Endodermal cell (in vitro differentiated cells): Measurements from ENCODE around the gene AARSD1. TPM values are rescaled to one million over a fixed set of nuclear protein-coding genes. Genes with fewer than 3 reads are reported as not detected.
"Not testable (repeated sequence)": the region's sequence is repeated elsewhere in the genome, so short reads cannot be mapped to it uniquely, and the experiment has no call there.

ENCODE experiments used
- DNase-seq: peaks from one replicate; pipeline ENCODE4 v3.0.0-alpha.2; 2017
- H3K27ac ChIP-seq: 2 replicates; pipeline ENCODE4 v1.5.1; 2013; ENCODE audit warnings: mild to moderate bottlenecking, low read depth, low read length, moderate library complexity
- H3K27me3 ChIP-seq: 2 replicates; pipeline ENCODE4 v1.6.1; 2013; ENCODE audit warnings: mild to moderate bottlenecking, low read length, moderate library complexity; ENCODE audit not compliant: insufficient read depth, control insufficient read depth, poor library complexity, severe bottlenecking
- H3K36me3 ChIP-seq: 2 replicates; pipeline ENCODE4 v1.7.0; 2013; ENCODE audit warnings: mild to moderate bottlenecking, low read length, moderate library complexity; ENCODE audit not compliant: control insufficient read depth, insufficient read depth
- H3K4me1 ChIP-seq: one replicate; pipeline ENCODE4 v1.7.0; 2013; ENCODE audit warnings: low read length; ENCODE audit not compliant: control insufficient read depth, insufficient read depth
- H3K4me3 ChIP-seq: 2 replicates; pipeline ENCODE4 v1.5.1; 2013; ENCODE audit warnings: mild to moderate bottlenecking, low read length, moderate library complexity
- H3K9ac ChIP-seq: 2 replicates; pipeline ENCODE4 v1.6.1; 2013; ENCODE audit warnings: mild to moderate bottlenecking, low read length, moderate library complexity; ENCODE audit not compliant: poor library complexity, severe bottlenecking; ENCODE audit errors: extremely low read depth
- H3K9me3 ChIP-seq: 2 replicates; pipeline ENCODE4 v1.6.1; 2013; ENCODE audit warnings: mild to moderate bottlenecking, low read length, moderate library complexity; ENCODE audit not compliant: control insufficient read depth
- H3K27ac Mint-ChIP-seq: 2 replicates; pipeline ENCODE4 v1.8.0; 2020; ENCODE audit warnings: mixed read lengths
- H3K27me3 Mint-ChIP-seq: 2 replicates; pipeline ENCODE4 v1.8.0; 2021; ENCODE audit warnings: mild to moderate bottlenecking, mixed read lengths; ENCODE audit not compliant: insufficient read depth
- H3K36me3 Mint-ChIP-seq: 2 replicates; pipeline ENCODE4 v1.8.0; 2020; ENCODE audit warnings: low read depth, mixed read lengths
- H3K4me1 Mint-ChIP-seq: 2 replicates; pipeline ENCODE4 v1.8.0; 2020; ENCODE audit warnings: mixed read lengths
- H3K4me3 Mint-ChIP-seq: 2 replicates; pipeline ENCODE4 v1.8.0; 2020; ENCODE audit warnings: mild to moderate bottlenecking, moderate library complexity, mixed read lengths
- H3K9me3 Mint-ChIP-seq: 2 replicates; pipeline ENCODE4 v1.8.0; 2020; ENCODE audit warnings: mild to moderate bottlenecking, mixed read lengths
- CTCF ChIP-seq: fragments of 200-600 bp; sonication (generic); conservative IDR thresholded peaks from 2 replicates; pipeline ENCODE4 v1.5.0; 2021; ENCODE audit warnings: antibody characterized with exemption, mild to moderate bottlenecking
- WGBS, 2 experiments: methylation state at CpG; one replicate each; pipeline versions ENCODE4 v1.1.5 to v1.1.7; 2013; ENCODE audit warnings: missing lambda C conversion rate in 2 of 2, mixed read lengths in 1 of 2; ENCODE audit not compliant: insufficient coverage in 1 of 2, insufficient read length in 1 of 2; 5-methylcytosine and 5-hydroxymethylcytosine counted together
- total RNA-seq, 2 donors: library from RNA; stranded (reverse); fragmentation: NEBNext Ultra II Directional in 1 of 2; extraction: Animal tissue kit (Norgen Biotek cat#: 25700) in 1 of 2; gene quantifications; 2 replicates in 1 of 2; 3 replicates in 1 of 2; pipeline ENCODE4 v1.2.1, GENCODE V29; 2021

AARSD1 gene
- total RNA-seq, 2 donors from 2014 or later, result 48.7 to 50.9 TPM

GRCh38 chr17:42979511-42980273 lies 15.4 kb upstream of the AARSD1 start, which contains the start of gene PTGES3L:
TSS of gene PTGES3L (minus strand) at chr17:42980080. CDS start at chr17:42980053, 27 bp downstream.
- Histone ChIP-seq H3K4me3 (peak within 1 kb of the TSS; percentile 86), H3K27ac (peak within 1 kb of the TSS; percentile 66), H3K4me1 (peaks cover 5% of the 10 kb centered on the region), H3K9ac (peak within 1 kb of the TSS; percentile 84), H3K9me3 (no peaks in the 10 kb centered on the region), H3K27me3 (no peaks in the 10 kb centered on the region), H3K36me3 (peaks cover 7% of the 10 kb centered on the region)
- Mint-ChIP-seq H3K27me3 (no peaks in the 10 kb centered on the region), H3K4me1 (peaks cover 20% of the 10 kb centered on the region), H3K9me3 (no peaks in the 10 kb centered on the region), H3K36me3 (peaks cover 15% of the 10 kb centered on the region), H3K27ac (peak within 1 kb of the TSS; percentile 98), H3K4me3 (peak within 1 kb of the TSS; percentile 96)
- WGBS, 2 experiments, result 34 to 41% methylated on average over 18 to 20 of the region's 21 CpGs
- TF ChIP-seq CTCF, result no peak
- peak; percentile 91 for DNase-seq

- H3K9me3 Mint-ChIP-seq, H3K27ac ChIP-seq, H3K4me3 ChIP-seq, H3K9me3 ChIP-seq, H3K27me3 ChIP-seq, H3K27ac Mint-ChIP-seq, H3K27me3 Mint-ChIP-seq, H3K9ac ChIP-seq, DNase-seq, H3K36me3 ChIP-seq, H3K4me3 Mint-ChIP-seq, H3K4me1 Mint-ChIP-seq, H3K4me1 ChIP-seq: not testable (repeated sequence)
- WGBS, 2 experiments, result 91 to 92% methylated on average over 14 to 16 of the region's 16 CpGs
- peaks cover 11% of the 10 kb centered on the region for H3K36me3 Mint-ChIP-seq
These were observed 11.4 kb upstream of the AARSD1 start for GRCh38 chr17:42975701-42976100.

- Mint-ChIP-seq H3K27ac (no peak overlapping the region), H3K9me3 (peaks cover 6% of the 10 kb centered on the region), H3K4me1 (peaks cover 9% of the 10 kb centered on the region), H3K27me3 (no peaks in the 10 kb centered on the region), H3K36me3 (peaks cover 12% of the 10 kb centered on the region), H3K4me3 (no peak overlapping the region)
- no peak overlapping the region for H3K27ac ChIP-seq
- TF ChIP-seq CTCF, result no peak
- H3K4me1 ChIP-seq, result peaks cover 5% of the 10 kb centered on the region
- no peaks in the 10 kb centered on the region for H3K9me3 ChIP-seq
- H3K4me3 ChIP-seq, result no peak overlapping the region
- 95 to 100% methylated on average over 1 to 2 of the region's 2 CpGs for WGBS, 2 experiments
- H3K36me3 ChIP-seq, result peaks cover 5% of the 10 kb centered on the region
- no peaks in the 10 kb centered on the region for H3K27me3 ChIP-seq
- no peak for DNase-seq
- no peak overlapping the region for H3K9ac ChIP-seq
These were observed 11.0 kb upstream of the AARSD1 start for GRCh38 chr17:42975265-42975664.

- H3K36me3 Mint-ChIP-seq, result peaks cover 16% of the 10 kb centered on the region
- not testable (repeated sequence) for H3K4me1 ChIP-seq, H3K4me3 ChIP-seq, DNase-seq, H3K4me3 Mint-ChIP-seq, H3K27me3 Mint-ChIP-seq, H3K9me3 ChIP-seq, H3K27ac Mint-ChIP-seq, H3K9me3 Mint-ChIP-seq, H3K4me1 Mint-ChIP-seq, H3K9ac ChIP-seq, H3K27ac ChIP-seq, H3K36me3 ChIP-seq, H3K27me3 ChIP-seq
- WGBS, 2 experiments, result 79% methylated on average over 8 of the region's 18 CpGs; no CpG with 5 or more reads in 1 of the 2 experiments
These were observed 9.1 kb upstream of the AARSD1 start for GRCh38 chr17:42973323-42973722.
